Cardiac fibroblast (primary cell): ENCODE results near the gene KRTAP4-4.
"Not testable (repeated sequence)": the region's sequence is repeated elsewhere in the genome, so short reads cannot be mapped to it uniquely, and the experiment has no call there.

Experiments used
- DNase-seq, 2 donors: peaks; one replicate each; pipeline versions ENCODE4 v3.0.0 to v3.0.0-alpha.2; 2010; ENCODE audit warnings: low read depth in 2 of 2
- H3K4me3 ChIP-seq, 2 donors: replicated peaks in 1 of 2; 1 replicate in 1 of 2; 2 replicates in 1 of 2; pipeline ENCODE4 v1.5.1; 2011; ENCODE audit warnings: low read depth in 2 of 2, low read length in 2 of 2, mild to moderate bottlenecking in 2 of 2, moderate library complexity in 1 of 2
- CTCF ChIP-seq: IDR thresholded peaks from one replicate; pipeline ENCODE4 v1.5.1; 2011; ENCODE audit warnings: low read depth, mild to moderate bottlenecking, low read length, inconsistent platforms

KRTAP4-4 gene

GRCh38 chr17:41121742-41122141 lies 38.8 kb downstream of the KRTAP4-4 start:
- H3K4me3 ChIP-seq, result no peak overlapping the region
- no peak for TF ChIP-seq CTCF
- DNase-seq, result no peak

- not testable (repeated sequence) for DNase-seq, H3K4me3 ChIP-seq
Measured at GRCh38 chr17:41119696-41120690, 40.6 kb downstream of the KRTAP4-4 start.

GRCh38 chr17:41118721-41119120 lies 41.8 kb downstream of the KRTAP4-4 start:
- TF ChIP-seq CTCF, result no peak
- no peak for DNase-seq
- H3K4me3 ChIP-seq, result no peak overlapping the region

- not testable (repeated sequence) for H3K4me3 ChIP-seq, DNase-seq
Measured at GRCh38 chr17:41117846-41118386, 42.6 kb downstream of the KRTAP4-4 start, which contains the start of gene KRTAP4-11. Gene KRTAP4-11, minus strand, starts transcription at chr17:41118373. Its CDS starts 58 bp downstream, at chr17:41118315.

- no peak for DNase-seq
- no peak overlapping the region for H3K4me3 ChIP-seq
- no peak for TF ChIP-seq CTCF
Measured at GRCh38 chr17:41116297-41116696, 44.3 kb downstream of the KRTAP4-4 start.

GRCh38 chr17:41111151-41111885 lies 49.2 kb downstream of the KRTAP4-4 start:
- no peak for DNase-seq
- TF ChIP-seq CTCF, result no peak

More at GRCh38 chr17:41111151-41111885, 49.2 kb downstream of the KRTAP4-4 start:
- no peak overlapping the region for H3K4me3 ChIP-seq
